Measurements from ENCODE around the gene GDAP1L1.
A peak's percentile ranks its signal among the peaks of the same experiment; 100 is the strongest.
"Not testable (repeated sequence)": the region's sequence is repeated elsewhere in the genome, so short reads cannot be mapped to it uniquely, and the experiment has no call there.

Gene GDAP1L1

GRCh38 chr20:44221368-44221954, 25.6 kb upstream of the GDAP1L1 start:
- no peak for DNase-seq

DNA sequence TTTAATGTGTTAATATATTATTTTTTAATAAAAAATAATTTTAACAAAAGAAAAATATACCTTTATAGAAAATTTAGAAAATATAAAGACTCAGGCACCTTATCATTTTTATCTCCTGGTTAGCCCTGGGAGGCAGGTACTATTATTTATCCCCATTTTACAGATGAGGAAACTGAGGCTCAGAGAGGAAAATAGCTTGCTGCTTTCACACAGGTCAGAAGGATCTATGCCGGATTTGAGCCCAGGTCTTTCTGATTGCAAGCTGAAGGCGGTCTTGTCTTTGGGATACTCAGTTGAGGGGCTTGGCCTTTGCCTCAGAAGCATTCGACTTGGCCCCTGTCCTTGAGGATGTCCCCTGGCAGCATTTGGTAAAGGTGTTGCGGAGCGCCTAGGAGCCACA, 25.1 kb upstream of the GDAP1L1 start:
- no peak for DNase-seq

GRCh38 chr20:44222633-44223368, 24.3 kb upstream of the GDAP1L1 start:
- DNase-seq, result peak; percentile 60

DNA sequence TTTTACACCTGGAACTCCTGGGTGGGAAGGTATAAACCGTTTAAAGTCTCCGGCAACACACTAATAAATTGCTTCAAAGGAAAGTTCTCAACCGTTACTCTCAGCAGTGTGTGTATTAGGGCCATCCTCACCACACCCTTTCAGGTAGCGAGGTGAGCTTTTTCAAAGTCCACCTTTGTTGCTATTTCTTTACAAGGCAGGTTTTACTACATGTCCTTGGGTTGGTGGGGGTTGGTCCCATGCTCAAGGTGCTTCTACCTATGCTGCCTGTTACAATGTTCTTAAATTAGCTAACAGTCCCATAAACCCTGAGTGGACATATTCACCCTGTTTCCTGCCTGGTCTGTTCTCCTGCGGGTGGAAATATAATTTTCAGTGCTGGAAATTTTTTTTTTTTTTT, 23.4 kb upstream of the GDAP1L1 start:
- DNase-seq, result no peak

DNA sequence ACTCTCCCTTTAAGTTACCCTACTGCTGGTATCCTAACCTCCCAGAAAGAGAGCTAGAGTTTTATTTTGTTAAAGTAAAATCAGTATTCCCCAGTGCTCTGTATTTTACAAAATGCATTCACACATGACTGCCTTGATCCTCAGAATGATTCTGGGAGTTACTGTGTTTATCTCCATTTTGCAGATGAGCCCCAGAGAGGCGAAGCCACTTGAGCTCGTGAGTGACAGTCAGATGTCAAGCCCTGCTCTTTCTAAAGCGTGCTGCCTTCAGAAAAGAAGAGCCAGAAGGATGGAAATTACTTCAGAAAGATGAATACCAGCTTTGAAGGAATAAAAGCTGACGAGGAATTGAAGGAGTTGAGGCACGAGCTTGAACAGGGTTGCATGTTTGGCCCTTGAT, 22.5 kb upstream of the GDAP1L1 start:
- no peak for DNase-seq

GRCh38 chr20:44228465-44229258, 18.4 kb upstream of the GDAP1L1 start:
- no peak for DNase-seq

- DNase-seq, result no peak
Observed at GRCh38 chr20:44231193-44231592, 15.9 kb upstream of the GDAP1L1 start.

GRCh38 chr20:44231713-44232468, 15.2 kb upstream of the GDAP1L1 start:
- DNase-seq, result peak; percentile 16

- not testable (repeated sequence) for DNase-seq
Observed at GRCh38 chr20:44232469-44232856, 14.6 kb upstream of the GDAP1L1 start.

DNA sequence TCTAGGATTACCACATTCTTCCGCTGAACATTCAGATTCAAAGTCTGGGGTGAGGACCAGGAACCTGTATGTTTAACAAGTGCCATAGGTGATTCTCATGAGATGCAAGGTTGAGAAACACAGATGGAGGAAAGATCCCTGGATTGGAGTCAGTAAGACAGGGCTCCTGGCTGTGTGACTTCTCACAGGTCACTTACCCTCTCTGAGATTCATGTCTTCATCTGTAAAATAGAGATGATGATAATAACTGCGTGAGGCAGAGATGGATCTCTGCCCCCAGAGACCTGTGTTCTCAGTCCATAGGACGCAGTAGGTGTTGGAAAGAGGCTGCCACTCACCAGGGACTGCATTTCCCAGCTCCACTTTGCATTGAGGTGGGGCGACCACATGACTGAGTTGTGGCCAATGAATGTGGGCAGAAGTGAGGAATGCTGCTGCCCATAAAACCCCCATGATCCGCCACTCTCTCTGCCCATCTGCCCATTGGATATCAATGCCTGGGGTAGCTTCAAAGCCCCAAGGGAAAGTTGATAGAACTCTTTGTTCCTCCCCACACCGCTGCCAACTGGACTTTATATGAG, 13.6 kb upstream of the GDAP1L1 start:
- DNase-seq, result no peak

DNA sequence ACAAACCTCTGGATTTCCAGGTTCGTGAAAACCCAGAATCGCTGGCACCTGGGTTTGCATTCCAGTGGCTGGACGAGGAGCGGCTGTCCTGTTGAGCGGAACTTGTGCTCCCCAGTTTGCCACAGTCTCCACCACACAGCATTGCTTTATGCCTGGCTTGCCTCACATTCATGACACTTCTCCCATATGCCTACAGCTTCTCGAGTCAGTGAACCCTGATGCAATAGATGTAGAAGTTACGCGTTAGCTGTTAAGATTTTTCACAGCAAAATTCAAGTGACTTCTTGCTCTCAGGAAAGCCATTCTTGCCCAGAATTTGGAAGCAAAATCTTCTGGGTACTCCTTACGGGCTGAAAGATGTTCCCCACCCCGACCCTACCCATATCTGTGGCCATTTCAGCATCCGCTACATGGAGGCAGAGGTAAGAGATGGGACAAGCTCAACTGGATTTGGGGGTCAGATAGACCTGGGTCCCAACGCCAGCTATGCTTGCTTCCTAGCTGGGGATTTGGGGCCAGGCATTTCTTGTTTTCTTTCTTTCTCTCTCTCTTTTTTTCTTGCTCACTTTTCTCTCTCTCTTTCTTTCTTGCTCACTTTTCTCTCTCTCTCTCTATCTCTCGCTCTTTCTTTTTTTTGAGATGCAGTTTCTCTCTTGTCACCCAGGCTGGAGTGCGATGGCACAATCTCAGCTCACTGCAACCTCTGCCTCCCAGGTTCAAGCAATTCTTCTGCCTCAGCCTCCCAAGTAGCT, 12.4 kb upstream of the GDAP1L1 start:
- DNase-seq, result no peak

DNA sequence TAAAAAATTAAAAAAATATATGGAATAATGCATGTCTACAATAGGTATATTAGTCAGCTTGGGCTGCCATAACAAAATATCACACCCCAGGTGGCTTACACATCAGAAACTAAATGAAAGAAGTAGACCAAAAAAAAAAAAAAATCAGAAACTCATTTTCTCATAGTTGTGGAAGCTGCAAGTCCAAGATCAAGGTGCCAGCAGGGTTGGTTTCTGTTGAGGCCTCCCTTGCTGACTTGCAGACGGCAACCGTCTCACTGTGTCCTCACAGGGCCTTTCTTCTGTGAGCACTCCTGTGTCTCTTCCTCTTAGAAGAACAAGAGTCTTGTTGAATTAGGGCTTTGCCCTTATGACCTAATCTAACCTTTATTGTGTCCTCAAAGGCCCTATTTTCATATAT, 11.4 kb upstream of the GDAP1L1 start:
- no peak for DNase-seq

GRCh38 chr20:44236840-44237239, 10.3 kb upstream of the GDAP1L1 start:
- DNase-seq, result not testable (repeated sequence)

- no peak for DNase-seq
Observed at GRCh38 chr20:44241796-44242195, 5.3 kb upstream of the GDAP1L1 start.

- no peak for DNase-seq
Observed at GRCh38 chr20:44245977-44246376, 1.1 kb upstream of the GDAP1L1 start.

- DNase-seq, result peak; percentile 19
Observed at GRCh38 chr20:44247586-44248409, 690 bp downstream of the GDAP1L1 start.

GRCh38 chr20:44248410-44248759, 1.3 kb downstream of the GDAP1L1 start:
- no peak for DNase-seq

- no peak for DNase-seq
Observed at GRCh38 chr20:44251284-44251683, 4.2 kb downstream of the GDAP1L1 start.

GRCh38 chr20:44253528-44253927, 6.4 kb downstream of the GDAP1L1 start:
- peak; percentile 17 for DNase-seq

GRCh38 chr20:44254073-44254472, 7.0 kb downstream of the GDAP1L1 start:
- no peak for DNase-seq

DNA sequence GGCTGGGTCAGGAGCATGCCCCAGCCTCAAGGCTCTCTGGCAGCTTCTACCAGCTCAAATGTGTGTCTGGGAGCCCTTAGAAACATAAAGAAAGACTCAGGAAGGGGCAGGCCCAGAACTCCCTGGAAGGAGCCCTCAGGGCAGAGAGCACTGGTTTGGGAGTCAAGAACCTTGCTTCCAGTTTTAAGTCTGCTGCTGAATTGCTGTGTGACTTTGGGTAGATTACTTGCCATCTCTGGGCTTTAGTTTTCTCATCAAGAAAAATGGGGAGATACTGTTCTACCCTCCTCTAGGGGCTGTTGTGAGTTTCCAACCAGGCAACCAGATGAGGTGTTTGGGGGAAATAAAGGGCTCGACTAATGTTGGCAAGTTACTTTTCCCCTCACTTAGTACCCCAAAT, 8.8 kb downstream of the GDAP1L1 start:
- no peak for DNase-seq
